H1 (cell line): Measurements from ENCODE around the gene AGPAT3. TPM values are rescaled to one million over a fixed set of nuclear protein-coding genes. Genes with fewer than 3 reads are reported as not detected.

Experiments
- CEBPB ChIP-seq: IDR thresholded peaks from 2 replicates; pipeline ENCODE4 v1.6.1; 2012; ENCODE audit warnings: low read depth, low read length
- CTCF ChIP-seq, 3 experiments: IDR thresholded peaks; 1 replicate in 2 of 3; 2 replicates in 1 of 3; pipeline versions ENCODE4 v1.5.1 to v1.6.1; 2011; ENCODE audit warnings: low read length in 3 of 3, mild to moderate bottlenecking in 3 of 3, inconsistent platforms in 2 of 3, low read depth in 1 of 3, moderate library complexity in 1 of 3; ENCODE audit not compliant: insufficient read depth in 1 of 3; ENCODE audit errors: control extremely low read depth in 1 of 3
- KDM5A ChIP-seq: fragments of 200-600 bp; IDR thresholded peaks from 2 replicates; pipeline ENCODE4 v1.7.1; 2012; ENCODE audit warnings: mild to moderate bottlenecking, low read length, inconsistent platforms, mixed read lengths
- POLR2A ChIP-seq, 2 experiments: IDR thresholded peaks; 1 replicate in 1 of 2; 2 replicates in 1 of 2; pipeline ENCODE4 v1.6.1; 2011; ENCODE audit warnings: low read depth in 2 of 2, low read length in 2 of 2, mild to moderate bottlenecking in 2 of 2; ENCODE audit errors: control extremely low read depth in 1 of 2
- polyA plus RNA-seq, 7 experiments: library from polyadenylated mRNA; depleted of rRNA in 3 of 7; stranded (reverse) in 5 of 7; unstranded in 2 of 7; fragments of >200 nt in 5 of 7; fragments of 200-250 nt in 2 of 7; gene quantifications; 1 replicate in 5 of 7; 2 replicates in 1 of 7; 4 replicates in 1 of 7; pipeline versions ENCODE4 v1.2.1 to v1.2.3, GENCODE V29; 2011 to 2013; ENCODE audit warnings: missing spikeins in 2 of 7, mixed read lengths in 2 of 7
- total RNA-seq: library from RNA; stranded (reverse); fragmentation: NEBNext Ultra II Directional; extraction: Animal tissue kit (Norgen Biotek cat#: 25700); gene quantifications from 2 replicates; pipeline ENCODE4 v1.2.1, GENCODE V29; 2021

Gene AGPAT3
- total and polyA plus RNA-seq, 2 of the 8 experiments (the other 6 are each of a cell fraction or from before 2014, with no cell fraction given) = 5.8 to 7.3 TPM

GRCh38 chr21:43855955-43856354, 9.1 kb upstream of the AGPAT3 start (continued):
- TF ChIP-seq KDM5A (no peak), POLR2A (IDR thresholded peaks at IDR 0.05; ENCODE audit: control extremely low read depth in 1 of 2, low read depth in 2 of 2, low read length in 2 of 2) (no peak), CEBPB (no peak), CTCF (IDR thresholded peaks at IDR 0.05; ENCODE audit: control extremely low read depth in 1 of 3, insufficient read depth in 1 of 3, low read depth in 1 of 3, low read length in 3 of 3) (no peak)
- TF ChIP-seq, all 59 proteins: peak for 0
